Measurements from ENCODE around the gene FXYD7.

Gene FXYD7

GRCh38 chr19:35132254-35132653, 10.8 kb upstream of the FXYD7 start (continued):
- TF ChIP-seq PRDM2 (tag by site-specific recombination; IDR thresholded peaks at IDR 0.05; ENCODE audit: borderline replicate concordance) (no peak), SP7 (tag by site-specific recombination; IDR thresholded peaks at IDR 0.05) (no peak), ELK4 (IDR thresholded peaks at IDR 0.05; ENCODE audit: borderline replicate concordance, low read depth, low read length) (no peak), ZBTB1 (tag by site-specific recombination; IDR thresholded peaks at IDR 0.05) (no peak), GLI2 (tag by site-specific recombination; IDR thresholded peaks at IDR 0.05; ENCODE audit: borderline replicate concordance, low read depth) (no peak), BCL11A (tag by site-specific recombination; IDR thresholded peaks at IDR 0.05; ENCODE audit: low read depth) (no peak), ZBTB8A (tag by site-specific recombination; IDR thresholded peaks at IDR 0.05) (no peak), SCRT1 (tag by site-specific recombination; IDR thresholded peaks at IDR 0.05; ENCODE audit: borderline replicate concordance) (no peak), ZNF202 (tag by site-specific recombination; IDR thresholded peaks at IDR 0.05; ENCODE audit: borderline replicate concordance) (0 out of 2 replicates have a peak, but pooled peaks have one; percentile 29), ZNF2 (tag by site-specific recombination; IDR thresholded peaks at IDR 0.05) (no peak), ZNF416 (tag by site-specific recombination; IDR thresholded peaks at IDR 0.05) (no peak), ZNF677 (tag by site-specific recombination; IDR thresholded peaks at IDR 0.05) (no peak), ZNF837 (tag by site-specific recombination; IDR thresholded peaks at IDR 0.05) (no peak), BCL11B (tag by site-specific recombination; IDR thresholded peaks at IDR 0.05; ENCODE audit: low read depth) (no peak), ZNF624 (tag by site-specific recombination; IDR thresholded peaks at IDR 0.05) (no peak), ZNF48 (tag by site-specific recombination; IDR thresholded peaks at IDR 0.05) (no peak), ZNF571 (tag by site-specific recombination; IDR thresholded peaks at IDR 0.05) (peak; percentile 73; the same call in 1 of the 2 replicates), ZNF639 (tag by site-specific recombination; IDR thresholded peaks at IDR 0.05) (no peak), IKZF3 (tag by site-specific recombination; IDR thresholded peaks at IDR 0.05) (no peak), ZNF157 (tag by site-specific recombination; IDR thresholded peaks at IDR 0.05) (no peak), ZNF211 (tag by site-specific recombination; IDR thresholded peaks at IDR 0.05; ENCODE audit: low read depth) (no peak), ZNF138 (tag by site-specific recombination; IDR thresholded peaks at IDR 0.05; ENCODE audit: borderline replicate concordance) (no peak), ZNF239 (tag by site-specific recombination; IDR thresholded peaks at IDR 0.05) (0 out of 2 replicates have a peak, but pooled peaks have one; percentile 19), ZNF16 (tag by site-specific recombination; IDR thresholded peaks at IDR 0.05; ENCODE audit: low read depth) (no peak), ZNF174 (tag by site-specific recombination; IDR thresholded peaks at IDR 0.05) (no peak), PRDM1 (tag by site-specific recombination; IDR thresholded peaks at IDR 0.05) (no peak), ZNF175 (tag by site-specific recombination; IDR thresholded peaks at IDR 0.05) (no peak)
- TF ChIP-seq, protein P1, sequence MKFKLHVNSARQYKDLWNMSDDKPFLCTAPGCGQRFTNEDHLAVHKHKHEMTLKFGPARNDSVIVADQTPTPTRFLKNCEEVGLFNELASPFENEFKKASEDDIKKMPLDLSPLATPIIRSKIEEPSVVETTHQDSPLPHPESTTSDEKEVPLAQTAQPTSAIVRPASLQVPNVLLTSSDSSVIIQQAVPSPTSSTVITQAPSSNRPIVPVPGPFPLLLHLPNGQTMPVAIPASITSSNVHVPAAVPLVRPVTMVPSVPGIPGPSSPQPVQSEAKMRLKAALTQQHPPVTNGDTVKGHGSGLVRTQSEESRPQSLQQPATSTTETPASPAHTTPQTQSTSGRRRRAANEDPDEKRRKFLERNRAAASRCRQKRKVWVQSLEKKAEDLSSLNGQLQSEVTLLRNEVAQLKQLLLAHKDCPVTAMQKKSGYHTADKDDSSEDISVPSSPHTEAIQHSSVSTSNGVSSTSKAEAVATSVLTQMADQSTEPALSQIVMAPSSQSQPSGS (tag by site-specific recombination; IDR thresholded peaks at IDR 0.05; ENCODE audit: low read depth), result no peak
- TF ChIP-seq, protein P2, sequence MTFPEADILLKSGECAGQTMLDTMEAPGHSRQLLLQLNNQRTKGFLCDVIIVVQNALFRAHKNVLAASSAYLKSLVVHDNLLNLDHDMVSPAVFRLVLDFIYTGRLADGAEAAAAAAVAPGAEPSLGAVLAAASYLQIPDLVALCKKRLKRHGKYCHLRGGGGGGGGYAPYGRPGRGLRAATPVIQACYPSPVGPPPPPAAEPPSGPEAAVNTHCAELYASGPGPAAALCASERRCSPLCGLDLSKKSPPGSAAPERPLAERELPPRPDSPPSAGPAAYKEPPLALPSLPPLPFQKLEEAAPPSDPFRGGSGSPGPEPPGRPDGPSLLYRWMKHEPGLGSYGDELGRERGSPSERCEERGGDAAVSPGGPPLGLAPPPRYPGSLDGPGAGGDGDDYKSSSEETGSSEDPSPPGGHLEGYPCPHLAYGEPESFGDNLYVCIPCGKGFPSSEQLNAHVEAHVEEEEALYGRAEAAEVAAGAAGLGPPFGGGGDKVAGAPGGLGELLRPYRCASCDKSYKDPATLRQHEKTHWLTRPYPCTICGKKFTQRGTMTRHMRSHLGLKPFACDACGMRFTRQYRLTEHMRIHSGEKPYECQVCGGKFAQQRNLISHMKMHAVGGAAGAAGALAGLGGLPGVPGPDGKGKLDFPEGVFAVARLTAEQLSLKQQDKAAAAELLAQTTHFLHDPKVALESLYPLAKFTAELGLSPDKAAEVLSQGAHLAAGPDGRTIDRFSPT (tag by site-specific recombination; IDR thresholded peaks at IDR 0.05), result no peak
